ENCODE measurements around the gene TANC1.

The TANC1 gene

GRCh38 chr2:158963071-158963470 is 5.4 kb upstream of the TANC1 start:
- no peak for DNase-seq

GRCh38 chr2:158965107-158965506 is 3.3 kb upstream of the TANC1 start:
- DNase-seq, result no peak

- DNase-seq, result no peak
These were observed 2.8 kb upstream of the TANC1 start for GRCh38 chr2:158965641-158966040.

- DNase-seq, result no peak
These were observed 2.1 kb upstream of the TANC1 start for GRCh38 chr2:158966312-158966711.

- no peak for DNase-seq
These were observed 1.2 kb upstream of the TANC1 start for GRCh38 chr2:158967114-158967730.

- no peak for DNase-seq
These were observed 577 bp upstream of the TANC1 start for GRCh38 chr2:158967731-158968395.

- no peak for DNase-seq
These were observed 798 bp downstream of the TANC1 start for GRCh38 chr2:158969162-158969714.

GRCh38 chr2:158969715-158970240 is 1.3 kb downstream of the TANC1 start:
- DNase-seq, result no peak

- no peak for DNase-seq
These were observed 1.9 kb downstream of the TANC1 start for GRCh38 chr2:158970241-158970751.

- DNase-seq, result no peak
These were observed 4.9 kb downstream of the TANC1 start for GRCh38 chr2:158973116-158973956.

- no peak for DNase-seq
These were observed 7.0 kb downstream of the TANC1 start for GRCh38 chr2:158975271-158975921.

- DNase-seq, result no peak
These were observed 11.3 kb downstream of the TANC1 start for GRCh38 chr2:158979772-158980171.

- no peak for DNase-seq
These were observed 16.2 kb downstream of the TANC1 start for GRCh38 chr2:158984604-158985135.

- no peak for DNase-seq
These were observed 20.1 kb downstream of the TANC1 start for GRCh38 chr2:158988501-158988900.

- no peak for DNase-seq
These were observed 20.7 kb downstream of the TANC1 start for GRCh38 chr2:158989165-158989564.

- no peak for DNase-seq
These were observed 22.2 kb downstream of the TANC1 start for GRCh38 chr2:158990397-158991214.

- no peak for DNase-seq
These were observed 24.6 kb downstream of the TANC1 start for GRCh38 chr2:158993030-158993429.

- no peak for DNase-seq
These were observed 25.5 kb downstream of the TANC1 start for GRCh38 chr2:158993721-158994587.

- no peak for DNase-seq
These were observed 26.7 kb downstream of the TANC1 start for GRCh38 chr2:158994920-158995676.

GRCh38 chr2:158995677-158996049 is 27.2 kb downstream of the TANC1 start:
- no peak for DNase-seq
